Stimulated activated CD8-positive, alpha-beta memory T cell treated with anti-CD3 and anti-CD28 coated beads, Interleukin-7, amount 100 ng/mL, for 4 hours (primary cell): Measurements from ENCODE around the gene PPP4R3A.
"Not testable (repeated sequence)": the region's sequence is repeated elsewhere in the genome, so short reads cannot be mapped to it uniquely, and the experiment has no call there.

Experiments used
- DNase-seq, 2 donors: peaks; one replicate each; pipeline ENCODE4 v3.0.0-alpha.2; 2020; ENCODE audit warnings: low read depth in 2 of 2

PPP4R3A gene

GRCh38 chr14:91510171-91511042 is at the start of gene PPP4R3A:
Gene PPP4R3A, minus strand, starts transcription at chr14:91510310. Its CDS starts 663 bp downstream, at chr14:91509647.
- peak; percentile 90 to 94 for DNase-seq

- no peak for DNase-seq
Observed at GRCh38 chr14:91555531-91555930, 45.4 kb upstream of the PPP4R3A start.

GRCh38 chr14:91554535-91555332 is 44.6 kb upstream of the PPP4R3A start:
- DNase-seq: no peak

- no peak for DNase-seq
Observed at GRCh38 chr14:91548108-91548507, 38.0 kb upstream of the PPP4R3A start.

GRCh38 chr14:91545946-91546716 is 36.0 kb upstream of the PPP4R3A start:
- no peak for DNase-seq

- no peak for DNase-seq
Observed at GRCh38 chr14:91545204-91545603, 35.1 kb upstream of the PPP4R3A start.

- DNase-seq: no peak
Observed at GRCh38 chr14:91536327-91536726, 26.2 kb upstream of the PPP4R3A start.

- not testable (repeated sequence) for DNase-seq
Observed at GRCh38 chr14:91534059-91534458, 23.9 kb upstream of the PPP4R3A start.

- no peak for DNase-seq
Observed at GRCh38 chr14:91533623-91534022, 23.5 kb upstream of the PPP4R3A start.

- DNase-seq: no peak
Observed at GRCh38 chr14:91523972-91524371, 13.9 kb upstream of the PPP4R3A start.

GRCh38 chr14:91521061-91521640 is 11.0 kb upstream of the PPP4R3A start:
- DNase-seq: no peak

- no peak for DNase-seq
Observed at GRCh38 chr14:91520138-91520537, 10.0 kb upstream of the PPP4R3A start.

- no peak for DNase-seq
Observed at GRCh38 chr14:91519239-91520036, 9.3 kb upstream of the PPP4R3A start.

GRCh38 chr14:91516663-91517388 is 6.7 kb upstream of the PPP4R3A start:
- DNase-seq: no peak

- DNase-seq: no peak
Observed at GRCh38 chr14:91515979-91516378, 5.9 kb upstream of the PPP4R3A start.

GRCh38 chr14:91511043-91511383 is 903 bp upstream of the PPP4R3A start:
- DNase-seq: no peak

GRCh38 chr14:91509878-91510170 is 286 bp downstream of the PPP4R3A start:
- no peak for DNase-seq

- peak in 1 of 2 donors; percentile 31 for DNase-seq
Observed at GRCh38 chr14:91509083-91509877, 830 bp downstream of the PPP4R3A start.

GRCh38 chr14:91508105-91508504 is 2.0 kb downstream of the PPP4R3A start:
- no peak for DNase-seq

GRCh38 chr14:91506226-91506625 is 3.9 kb downstream of the PPP4R3A start:
- DNase-seq: no peak
